Neural cell (in vitro differentiated cells): ENCODE results near the gene SLC66A2. TPM values are rescaled to one million over a fixed set of nuclear protein-coding genes. Genes with fewer than 3 reads are reported as not detected.

Experiments used
- H2AFZ ChIP-seq: fragments of 200-600, 300-800 bp; sonication (generic), shearing (Covaris generic); 2 replicates; pipeline ENCODE4 v1.6.0; 2014; ENCODE audit warnings: low read depth, mild to moderate bottlenecking, antibody characterized with exemption, low read length, moderate library complexity
- H3F3A ChIP-seq: fragments of 200-600 bp; shearing (Covaris generic); 2 replicates; pipeline ENCODE4 v1.6.1; 2016; ENCODE audit warnings: mild to moderate bottlenecking, moderate library complexity, mixed read lengths, antibody characterized with exemption, low read length; ENCODE audit not compliant: insufficient read depth, poor library complexity, severe bottlenecking
- H3K27ac ChIP-seq: fragments of 200-600, 300-800 bp; sonication (generic), shearing (Covaris generic); 2 replicates; pipeline ENCODE4 v1.5.1; 2014; ENCODE audit warnings: mild to moderate bottlenecking, low read length, moderate library complexity
- H3K27me3 ChIP-seq: fragments of 300-800, 200-600 bp; sonication (generic), shearing (Covaris generic); 2 replicates; pipeline ENCODE4 v1.6.0; 2014; ENCODE audit warnings: mild to moderate bottlenecking, low read depth, low read length, moderate library complexity; ENCODE audit not compliant: insufficient read depth
- H3K36me3 ChIP-seq: fragments of 300-800, 200-600 bp; sonication (generic), shearing (Covaris generic); 2 replicates; pipeline ENCODE4 v1.5.1; 2014; ENCODE audit warnings: mild to moderate bottlenecking, antibody characterized with exemption, low read length, moderate library complexity; ENCODE audit not compliant: insufficient read depth
- H3K4me2 ChIP-seq: fragments of 300-800, 200-600 bp; sonication (generic), shearing (Covaris generic); 2 replicates; pipeline ENCODE4 v1.6.0; 2014; ENCODE audit warnings: mild to moderate bottlenecking, low read length
- H3K4me3 ChIP-seq: fragments of 300-800, 200-600 bp; sonication (generic), shearing (Covaris generic); 2 replicates; pipeline ENCODE4 v1.5.1; 2014; ENCODE audit warnings: mild to moderate bottlenecking, low read length, moderate library complexity
- H3K79me2 ChIP-seq: fragments of 200-600 bp; shearing (Covaris generic); replicated peaks from 2 replicates; pipeline ENCODE4 v1.6.0; 2014; ENCODE audit warnings: mild to moderate bottlenecking, low read length, moderate library complexity; ENCODE audit not compliant: insufficient read depth
- H3K9ac ChIP-seq: fragments of 300-800, 200-600 bp; sonication (generic), shearing (Covaris generic); 2 replicates; pipeline ENCODE4 v1.6.1; 2016; ENCODE audit warnings: mild to moderate bottlenecking, low read length, mixed read lengths
- H3K9me2 ChIP-seq: fragments of 200-600 bp; shearing (Covaris generic); 2 replicates; pipeline ENCODE4 v1.6.1; 2016; ENCODE audit warnings: mild to moderate bottlenecking, low read length, mixed read lengths; ENCODE audit not compliant: insufficient read depth
- H3K9me3 ChIP-seq: fragments of 200-600, 300-800 bp; sonication (generic), shearing (Covaris generic); 2 replicates; pipeline ENCODE4 v1.6.1; 2016; ENCODE audit warnings: mild to moderate bottlenecking, mixed run types, low read length, moderate library complexity, mixed read lengths
- H4K20me1 ChIP-seq: fragments of 200-600 bp; shearing (Covaris generic); 2 replicates; pipeline ENCODE4 v1.6.1; 2016; ENCODE audit warnings: mild to moderate bottlenecking, mixed run types; ENCODE audit not compliant: insufficient read depth
- EP300 ChIP-seq: fragments of 450-650 bp; conservative IDR thresholded peaks from 2 replicates; pipeline ENCODE4 v1.6.1; 2014; ENCODE audit warnings: antibody characterized with exemption, mild to moderate bottlenecking, moderate library complexity; ENCODE audit not compliant: poor library complexity, severe bottlenecking
- EZH2 ChIP-seq: fragments of 200-600, 300-800 bp; shearing (Covaris generic), sonication (generic); IDR thresholded peaks from 2 replicates; pipeline ENCODE4 v1.6.1; 2014; ENCODE audit warnings: antibody characterized with exemption, low read length, borderline replicate concordance, mild to moderate bottlenecking; ENCODE audit not compliant: insufficient read depth, poor library complexity, severe bottlenecking
- MXI1 ChIP-seq: fragments of 450-650 bp; conservative IDR thresholded peaks from 2 replicates; pipeline ENCODE4 v1.6.1; 2014; ENCODE audit warnings: antibody characterized with exemption, mild to moderate bottlenecking; ENCODE audit not compliant: poor library complexity, severe bottlenecking
- POLR2AphosphoS5 ChIP-seq: IDR thresholded peaks from 2 replicates; pipeline ENCODE4 v1.6.1; 2012
- RAD21 ChIP-seq: fragments of 450-650 bp; conservative IDR thresholded peaks from 2 replicates; pipeline ENCODE4 v1.6.1; 2014; ENCODE audit warnings: antibody characterized with exemption, mild to moderate bottlenecking, moderate library complexity
- SMC3 ChIP-seq: fragments of 450-650 bp; conservative IDR thresholded peaks from 2 replicates; pipeline ENCODE4 v1.6.1; 2014; ENCODE audit warnings: antibody characterized with exemption, mild to moderate bottlenecking, moderate library complexity; ENCODE audit not compliant: poor library complexity
- TAF1 ChIP-seq: IDR thresholded peaks from 2 replicates; pipeline ENCODE4 v1.6.1; 2012; ENCODE audit warnings: low read depth
- polyA plus RNA-seq: library from polyadenylated mRNA; depleted of rRNA; stranded (reverse); fragments of >200 nt; gene quantifications from 2 replicates; pipeline ENCODE4 v1.2.3, GENCODE V29; 2014
- TF ChIP-seq, protein P1 (sequence below): fragments of 450-650 bp; IDR thresholded peaks from 2 replicates; pipeline ENCODE4 v1.5.1; 2014; ENCODE audit warnings: antibody characterized with exemption, mild to moderate bottlenecking, moderate library complexity; ENCODE audit not compliant: poor library complexity, severe bottlenecking
- TF ChIP-seq, protein P2 (sequence below): IDR thresholded peaks from 2 replicates; pipeline ENCODE4 v1.6.1; 2012; ENCODE audit warnings: borderline replicate concordance

Gene SLC66A2
- polyA plus RNA-seq, 1 donor from 2014 or later: 66.7 TPM

DNA sequence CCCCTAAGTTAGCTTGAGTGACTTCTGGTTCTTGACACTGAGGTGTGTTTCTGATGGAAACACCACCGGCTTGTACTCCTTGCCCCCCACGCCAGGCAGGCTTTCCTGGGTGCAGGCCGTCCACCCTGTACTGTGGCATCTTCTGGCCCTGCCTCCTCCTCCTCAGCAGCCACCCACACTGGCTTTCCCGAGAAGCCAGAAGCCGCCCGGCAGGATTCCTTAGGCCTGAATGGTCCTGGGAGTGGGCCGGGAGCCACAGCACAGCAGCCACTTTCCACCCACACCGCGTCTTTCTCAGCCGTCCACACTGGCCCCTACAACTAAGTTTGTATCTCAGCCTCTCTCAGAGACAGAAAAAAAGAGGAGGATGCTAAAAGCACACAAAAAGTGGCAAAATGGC lies 10.9 kb upstream of the SLC66A2 start:
- Histone ChIP-seq H3K4me2 (no peak overlapping the region), H3K27ac (no peak overlapping the region), H3K27me3 (no peaks in the 10 kb centered on the region), H3K9ac (no peak overlapping the region), H3K9me3 (no peaks in the 10 kb centered on the region), H3K4me3 (no peak overlapping the region), H3F3A (no peaks in the 10 kb centered on the region), H3K79me2 (no peaks in the 10 kb centered on the region), H3K9me2 (no peaks in the 10 kb centered on the region), H2AFZ (no peak overlapping the region), H4K20me1 (no peaks in the 10 kb centered on the region), H3K36me3 (no peaks in the 10 kb centered on the region)
- TF ChIP-seq EP300: no peak
- TF ChIP-seq, protein P1, sequence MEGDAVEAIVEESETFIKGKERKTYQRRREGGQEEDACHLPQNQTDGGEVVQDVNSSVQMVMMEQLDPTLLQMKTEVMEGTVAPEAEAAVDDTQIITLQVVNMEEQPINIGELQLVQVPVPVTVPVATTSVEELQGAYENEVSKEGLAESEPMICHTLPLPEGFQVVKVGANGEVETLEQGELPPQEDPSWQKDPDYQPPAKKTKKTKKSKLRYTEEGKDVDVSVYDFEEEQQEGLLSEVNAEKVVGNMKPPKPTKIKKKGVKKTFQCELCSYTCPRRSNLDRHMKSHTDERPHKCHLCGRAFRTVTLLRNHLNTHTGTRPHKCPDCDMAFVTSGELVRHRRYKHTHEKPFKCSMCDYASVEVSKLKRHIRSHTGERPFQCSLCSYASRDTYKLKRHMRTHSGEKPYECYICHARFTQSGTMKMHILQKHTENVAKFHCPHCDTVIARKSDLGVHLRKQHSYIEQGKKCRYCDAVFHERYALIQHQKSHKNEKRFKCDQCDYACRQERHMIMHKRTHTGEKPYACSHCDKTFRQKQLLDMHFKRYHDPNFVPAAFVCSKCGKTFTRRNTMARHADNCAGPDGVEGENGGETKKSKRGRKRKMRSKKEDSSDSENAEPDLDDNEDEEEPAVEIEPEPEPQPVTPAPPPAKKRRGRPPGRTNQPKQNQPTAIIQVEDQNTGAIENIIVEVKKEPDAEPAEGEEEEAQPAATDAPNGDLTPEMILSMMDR: no peak

DNA sequence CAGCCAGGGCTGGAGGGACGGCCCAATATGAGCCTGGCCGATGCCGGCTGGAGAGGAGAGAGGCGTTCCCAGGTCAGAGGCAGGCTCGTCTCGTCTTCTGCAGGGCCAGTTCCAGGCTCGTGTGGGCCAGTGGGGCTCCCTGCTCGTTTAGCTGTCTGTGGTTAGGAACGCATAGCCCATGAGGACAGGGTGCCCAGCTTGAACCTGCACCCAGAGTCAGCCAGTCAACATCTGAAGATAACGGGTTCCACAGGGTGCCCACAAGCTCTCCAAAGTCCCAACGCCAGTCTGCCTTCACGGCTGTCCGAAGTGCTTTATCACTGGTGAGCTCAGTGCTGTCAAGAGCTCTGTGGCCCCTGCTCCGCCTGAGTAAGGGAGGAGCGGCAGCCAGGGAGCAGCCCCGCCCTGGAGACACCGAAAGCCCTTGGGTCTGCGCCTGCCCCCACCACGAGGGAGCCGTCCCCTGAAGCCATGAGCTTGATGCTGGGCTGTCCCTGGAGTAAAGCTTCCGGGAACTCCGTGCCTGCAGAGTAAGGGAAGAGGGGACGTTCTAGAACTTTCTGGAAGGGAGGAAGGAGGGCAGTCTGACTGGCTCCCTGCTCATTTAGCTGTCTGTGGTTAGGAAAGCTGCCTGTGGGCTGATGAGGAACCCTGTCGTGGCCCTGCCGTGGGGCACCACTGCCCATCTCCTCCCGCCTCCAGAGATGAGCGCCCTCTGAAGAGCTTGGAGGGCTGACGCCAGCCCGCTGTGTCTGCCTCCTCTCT lies 10.3 kb upstream of the SLC66A2 start:
- no peak overlapping the region for H3K9ac ChIP-seq
- H3K27ac ChIP-seq: no peak overlapping the region
- no peaks in the 10 kb centered on the region for H3K36me3 ChIP-seq
- H3K9me2 ChIP-seq: no peaks in the 10 kb centered on the region
- H3K4me2 ChIP-seq: no peak overlapping the region
- no peaks in the 10 kb centered on the region for H3K79me2 ChIP-seq
- no peaks in the 10 kb centered on the region for H3F3A ChIP-seq
- no peak overlapping the region for H3K4me3 ChIP-seq
- H4K20me1 ChIP-seq: no peaks in the 10 kb centered on the region
- TF ChIP-seq TAF1 (no peak), SMC3 (no peak), EZH2 (no peak)
- TF ChIP-seq, protein P2, sequence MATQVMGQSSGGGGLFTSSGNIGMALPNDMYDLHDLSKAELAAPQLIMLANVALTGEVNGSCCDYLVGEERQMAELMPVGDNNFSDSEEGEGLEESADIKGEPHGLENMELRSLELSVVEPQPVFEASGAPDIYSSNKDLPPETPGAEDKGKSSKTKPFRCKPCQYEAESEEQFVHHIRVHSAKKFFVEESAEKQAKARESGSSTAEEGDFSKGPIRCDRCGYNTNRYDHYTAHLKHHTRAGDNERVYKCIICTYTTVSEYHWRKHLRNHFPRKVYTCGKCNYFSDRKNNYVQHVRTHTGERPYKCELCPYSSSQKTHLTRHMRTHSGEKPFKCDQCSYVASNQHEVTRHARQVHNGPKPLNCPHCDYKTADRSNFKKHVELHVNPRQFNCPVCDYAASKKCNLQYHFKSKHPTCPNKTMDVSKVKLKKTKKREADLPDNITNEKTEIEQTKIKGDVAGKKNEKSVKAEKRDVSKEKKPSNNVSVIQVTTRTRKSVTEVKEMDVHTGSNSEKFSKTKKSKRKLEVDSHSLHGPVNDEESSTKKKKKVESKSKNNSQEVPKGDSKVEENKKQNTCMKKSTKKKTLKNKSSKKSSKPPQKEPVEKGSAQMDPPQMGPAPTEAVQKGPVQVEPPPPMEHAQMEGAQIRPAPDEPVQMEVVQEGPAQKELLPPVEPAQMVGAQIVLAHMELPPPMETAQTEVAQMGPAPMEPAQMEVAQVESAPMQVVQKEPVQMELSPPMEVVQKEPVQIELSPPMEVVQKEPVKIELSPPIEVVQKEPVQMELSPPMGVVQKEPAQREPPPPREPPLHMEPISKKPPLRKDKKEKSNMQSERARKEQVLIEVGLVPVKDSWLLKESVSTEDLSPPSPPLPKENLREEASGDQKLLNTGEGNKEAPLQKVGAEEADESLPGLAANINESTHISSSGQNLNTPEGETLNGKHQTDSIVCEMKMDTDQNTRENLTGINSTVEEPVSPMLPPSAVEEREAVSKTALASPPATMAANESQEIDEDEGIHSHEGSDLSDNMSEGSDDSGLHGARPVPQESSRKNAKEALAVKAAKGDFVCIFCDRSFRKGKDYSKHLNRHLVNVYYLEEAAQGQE: no peak
- no peak overlapping the region for H2AFZ ChIP-seq
- H3K27me3 ChIP-seq: no peaks in the 10 kb centered on the region
- no peaks in the 10 kb centered on the region for H3K9me3 ChIP-seq

DNA sequence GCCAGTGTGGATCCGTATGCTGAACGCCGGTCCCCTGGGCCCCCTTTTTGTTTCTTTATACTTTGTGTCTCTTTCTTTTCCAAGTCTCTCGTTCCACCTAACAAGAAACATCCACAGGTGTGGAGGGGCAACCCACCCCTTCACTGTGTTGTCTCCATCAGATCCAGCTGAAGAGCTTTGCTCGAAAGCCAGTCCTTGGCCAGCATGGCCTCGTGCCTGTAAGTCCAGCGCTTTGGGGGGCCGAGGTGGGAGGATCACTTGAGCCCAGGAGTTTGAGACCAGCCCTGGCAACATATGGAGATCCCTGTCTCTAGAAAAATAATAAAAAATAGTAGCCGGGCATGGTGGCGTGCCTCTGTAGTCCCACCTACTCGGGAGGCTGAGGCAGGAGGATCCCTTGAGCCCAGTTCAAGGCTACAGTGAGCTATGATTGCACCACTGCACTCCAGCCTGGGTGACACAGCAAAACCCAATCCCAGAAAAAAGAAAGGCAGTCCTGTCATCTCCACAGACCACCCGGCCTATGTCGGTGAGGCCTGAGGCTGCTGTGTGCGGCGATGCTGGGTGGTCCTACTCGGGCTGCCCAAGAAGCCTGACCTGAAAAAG lies 9.6 kb upstream of the SLC66A2 start:
- no peaks in the 10 kb centered on the region for H3F3A ChIP-seq
- H3K9ac ChIP-seq: no peak overlapping the region
- no peaks in the 10 kb centered on the region for H4K20me1 ChIP-seq
- no peak overlapping the region for H3K4me3 ChIP-seq
- no peaks in the 10 kb centered on the region for H3K9me2 ChIP-seq
- H2AFZ ChIP-seq: no peak overlapping the region
- H3K9me3 ChIP-seq: no peaks in the 10 kb centered on the region
- H3K27ac ChIP-seq: no peak overlapping the region
- H3K27me3 ChIP-seq: no peaks in the 10 kb centered on the region
- H3K4me2 ChIP-seq: no peak overlapping the region
- TF ChIP-seq EZH2 (no peak), SMC3 (no peak), RAD21 (no peak), POLR2AphosphoS5 (no peak), MXI1 (no peak), EP300 (no peak), TAF1 (no peak)
- TF ChIP-seq, protein P2: no peak
- TF ChIP-seq, protein P1: no peak
- no peaks in the 10 kb centered on the region for H3K79me2 ChIP-seq
- H3K36me3 ChIP-seq: no peaks in the 10 kb centered on the region
